ENCODE measurements around the gene SLC22A2.

The SLC22A2 gene

DNA sequence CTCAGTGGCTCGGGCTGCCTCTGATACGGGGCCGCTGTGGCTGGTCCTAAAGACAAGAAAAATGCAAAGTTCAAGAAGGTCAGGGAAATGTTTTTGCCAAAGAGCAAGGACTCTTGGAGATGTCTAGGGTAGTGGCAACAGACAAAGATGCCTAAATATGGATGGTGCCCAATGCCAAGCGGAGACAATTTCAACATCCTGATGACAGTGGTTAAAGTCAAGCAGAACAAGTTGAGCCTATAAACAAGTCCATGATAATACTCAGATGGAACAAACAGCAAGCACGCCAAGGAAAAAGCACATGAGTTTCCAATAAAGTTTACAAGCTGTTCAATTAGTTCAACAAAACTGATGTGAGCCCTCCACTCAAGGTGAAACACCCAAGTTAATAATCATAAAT is 85.9 kb downstream of the SLC22A2 start:
- H3K4me3 ChIP-seq (ENCODE audit: low read depth, low read length) = no peak overlapping the region

DNA sequence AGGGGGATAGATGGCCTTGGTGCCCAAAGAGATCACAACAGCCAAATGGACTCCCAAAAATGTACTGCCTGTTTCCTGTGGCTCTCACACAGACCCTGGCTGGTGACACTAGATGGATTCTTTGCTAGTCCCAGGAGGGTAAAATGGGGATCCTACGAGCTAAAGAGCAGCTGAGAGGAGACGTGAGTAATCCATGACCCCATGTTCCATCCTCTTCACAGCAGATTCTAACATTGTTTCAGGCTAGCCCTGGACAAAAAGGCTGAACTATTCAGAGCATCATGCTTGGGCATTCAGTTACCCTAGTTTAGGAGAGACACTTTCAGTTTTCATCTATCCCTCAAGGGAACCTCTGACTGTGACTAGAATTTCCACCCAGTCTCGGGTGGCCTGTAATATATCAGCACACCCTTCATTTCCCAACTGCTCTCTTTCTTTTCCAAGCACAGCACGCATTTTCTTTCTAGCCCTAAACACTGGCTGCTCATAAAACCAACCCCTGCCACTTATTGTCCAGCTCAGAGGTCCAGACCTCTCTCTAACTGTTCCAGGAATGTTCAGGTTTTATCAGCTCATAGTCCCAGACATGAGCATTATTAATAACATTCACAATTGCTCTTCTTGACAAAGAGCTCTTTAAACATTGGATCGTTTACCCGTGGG is 88.5 kb downstream of the SLC22A2 start:
- no peak overlapping the region for H3K4me3 ChIP-seq (ENCODE audit: low read depth, low read length)

DNA sequence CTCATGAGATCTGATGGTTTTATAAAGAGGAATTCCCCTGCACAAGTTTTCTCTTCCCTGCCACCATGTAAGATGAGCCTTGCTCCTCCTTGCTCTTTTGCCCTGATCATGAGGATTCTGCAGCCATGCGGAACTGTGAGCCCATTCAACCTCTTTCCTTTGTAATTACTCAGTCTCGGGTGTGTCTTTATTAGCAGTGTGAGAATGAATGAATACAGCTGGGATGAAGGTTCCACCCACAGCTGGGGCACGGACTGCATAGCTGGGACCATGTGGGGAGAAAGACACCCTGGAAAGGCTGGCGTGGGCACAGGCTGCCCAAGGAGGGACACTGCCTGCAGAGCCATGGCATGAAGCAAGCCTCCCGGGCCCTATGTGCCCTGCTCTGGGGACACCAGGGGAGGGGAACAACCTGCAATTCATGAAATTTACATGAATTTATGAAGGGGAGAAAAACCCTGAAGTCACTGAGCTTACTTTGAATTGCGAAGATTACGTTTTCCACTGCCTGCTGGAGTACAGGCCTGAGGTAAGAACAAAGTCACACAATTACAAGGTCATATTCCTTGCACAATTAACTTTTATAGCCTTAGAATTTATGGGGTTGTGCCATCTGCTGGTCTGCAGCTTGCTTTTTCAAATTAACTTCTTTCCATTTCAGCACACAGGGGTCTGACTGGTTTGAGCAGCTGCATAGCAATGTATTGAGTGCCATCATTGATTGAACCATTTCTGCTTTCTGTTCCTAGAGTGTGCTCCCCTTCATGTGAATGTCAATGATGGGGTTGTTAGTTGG is 90.8 kb downstream of the SLC22A2 start:
- no peak overlapping the region for H3K4me3 ChIP-seq (ENCODE audit: low read depth, low read length)

Measured in iPS-11a (cell line).